Measurements from ENCODE around the gene EXT2. TPM values are rescaled to one million over a fixed set of nuclear protein-coding genes. Genes with fewer than 3 reads are reported as not detected.

The EXT2 gene
- total RNA-seq, 6 experiments from 2014 or later: 105 to 130 (median 118) TPM

DNA sequence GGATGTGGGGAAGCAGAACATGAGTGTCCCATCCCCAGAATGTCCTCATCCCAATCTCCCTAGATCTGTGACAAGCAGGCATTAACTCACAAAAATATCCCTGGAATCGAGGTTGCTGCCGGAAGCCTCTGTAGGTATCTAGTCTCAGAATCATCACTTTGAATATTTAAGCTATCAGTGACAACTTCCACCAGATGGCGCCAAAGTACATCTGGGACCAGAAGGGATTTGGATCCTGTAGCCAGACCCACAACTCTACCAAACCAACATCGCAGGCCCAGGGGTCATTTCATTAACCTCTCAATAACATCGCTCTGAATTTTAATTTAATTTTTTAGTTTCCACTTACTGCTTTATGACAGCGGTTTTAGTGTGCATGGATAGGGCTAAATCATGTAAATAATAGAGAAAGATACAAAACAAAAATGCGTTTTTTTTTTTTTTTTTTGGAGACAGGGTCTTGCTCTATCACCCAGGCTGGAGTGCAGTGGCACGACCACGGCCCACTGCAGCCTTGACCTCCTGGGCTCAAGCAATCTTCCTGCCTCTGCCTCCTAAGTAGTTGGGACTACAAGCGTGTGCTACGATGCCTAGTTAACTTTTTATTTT lies 1.1 kb upstream of the EXT2 start:
- Mint-ChIP-seq H3K27me3 (ENCODE audit: insufficient read depth) (peaks cover 16% of the 10 kb centered on the region), H3K4me3 (peak overlapping the region; percentile 57; the same call in 1 of the 2 replicates), H3K27ac (no peak overlapping the region), H3K9me3 (no peaks in the 10 kb centered on the region), H3K36me3 (ENCODE audit: low read depth) (no peaks in the 10 kb centered on the region), H3K4me1 (ENCODE audit: low read depth) (peaks cover 34% of the 10 kb centered on the region)
- peak; percentile 89 for TF ChIP-seq CTCF (IDR thresholded peaks at IDR 0.05)
- DNase-seq: peak; percentile 76

- H3K4me3 Mint-ChIP-seq: peak overlapping the region; percentile 92
- DNase-seq: peak; percentile 35
- no peaks in the 10 kb centered on the region for H3K36me3 Mint-ChIP-seq (ENCODE audit: low read depth)
- peaks cover 8% of the 10 kb centered on the region for H3K27me3 Mint-ChIP-seq (ENCODE audit: insufficient read depth)
- TF ChIP-seq CTCF (IDR thresholded peaks at IDR 0.05): no peak
- peak overlapping the region; percentile 55 for H3K27ac Mint-ChIP-seq
- peaks cover 34% of the 10 kb centered on the region for H3K4me1 Mint-ChIP-seq (ENCODE audit: low read depth)
- H3K9me3 Mint-ChIP-seq: no peaks in the 10 kb centered on the region
Measured at GRCh38 chr11:44096360-44097185, 1.1 kb downstream of the EXT2 start.

- TF ChIP-seq CTCF (IDR thresholded peaks at IDR 0.05): no peak
- Mint-ChIP-seq H3K27me3 (ENCODE audit: insufficient read depth) (peaks cover 2% of the 10 kb centered on the region), H3K9me3 (no peaks in the 10 kb centered on the region), H3K4me1 (ENCODE audit: low read depth) (peaks cover 34% of the 10 kb centered on the region), H3K27ac (no peak overlapping the region), H3K36me3 (ENCODE audit: low read depth) (no peaks in the 10 kb centered on the region), H3K4me3 (no peak overlapping the region)
- no peak for DNase-seq
Measured at GRCh38 chr11:44097821-44098220, 2.3 kb downstream of the EXT2 start.

DNA sequence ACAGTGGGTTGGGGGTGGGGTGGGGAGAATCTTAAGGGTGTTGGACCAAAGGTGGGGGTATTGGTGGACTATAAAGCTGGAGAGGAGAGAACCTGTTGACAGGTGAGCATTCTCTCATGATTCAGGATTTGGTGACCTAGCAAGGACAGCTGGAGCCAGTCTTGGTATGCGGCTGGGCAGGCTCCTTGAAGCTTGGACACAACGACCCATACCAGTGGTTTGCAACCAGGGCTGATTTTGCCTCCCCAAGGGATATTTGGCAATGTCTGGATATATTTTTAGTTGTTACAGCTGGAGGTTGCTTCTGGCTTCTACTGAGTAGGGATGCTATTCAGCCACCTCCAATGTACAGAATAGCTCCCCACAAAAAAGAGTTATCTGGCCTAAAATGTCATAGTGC lies 5.6 kb downstream of the EXT2 start:
- Mint-ChIP-seq H3K9me3 (no peaks in the 10 kb centered on the region), H3K36me3 (ENCODE audit: low read depth) (no peaks in the 10 kb centered on the region), H3K4me1 (ENCODE audit: low read depth) (peaks cover 27% of the 10 kb centered on the region), H3K4me3 (no peak overlapping the region), H3K27me3 (ENCODE audit: insufficient read depth) (no peaks in the 10 kb centered on the region; the same call in 1 of the 2 replicates), H3K27ac (no peak overlapping the region)
- no peak for TF ChIP-seq CTCF (IDR thresholded peaks at IDR 0.05)
- no peak for DNase-seq

DNA sequence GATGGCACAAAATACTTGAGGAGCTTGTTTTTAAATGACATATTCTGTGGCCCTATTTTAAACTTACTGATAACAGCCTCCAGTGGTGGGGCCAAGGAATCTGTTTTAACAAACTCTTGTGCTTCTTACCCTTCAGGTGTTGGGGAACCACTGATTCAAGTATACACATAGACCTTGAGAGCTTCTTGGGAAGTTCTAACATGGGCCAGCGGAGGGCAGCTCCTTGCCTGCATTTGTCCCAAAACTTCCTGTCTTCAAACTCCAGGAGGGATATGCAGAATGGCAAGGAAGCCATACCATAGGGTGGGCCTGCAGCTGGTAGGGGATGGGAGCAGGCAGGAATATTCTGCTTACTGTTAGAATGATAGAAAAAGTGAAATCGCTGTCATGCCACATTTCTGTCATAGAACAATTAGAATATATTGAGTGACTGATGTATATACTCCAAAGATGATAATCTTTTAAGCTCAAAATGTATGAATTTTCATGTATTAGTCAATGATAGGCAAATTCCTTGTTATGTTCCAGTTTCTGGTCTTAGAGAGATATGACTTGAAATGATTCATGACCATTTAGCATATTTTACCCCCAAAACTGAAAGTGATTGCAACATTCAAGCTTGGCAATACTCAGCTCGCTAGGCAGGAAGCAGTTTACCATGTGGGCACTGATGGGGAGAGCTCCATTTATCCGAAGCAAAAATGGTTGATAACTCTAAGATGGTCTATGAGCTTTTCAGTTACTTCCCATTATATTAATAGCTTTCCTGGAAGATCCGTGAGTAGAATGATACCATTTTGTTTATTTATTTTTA lies 9.2 kb downstream of the EXT2 start:
- TF ChIP-seq CTCF (IDR thresholded peaks at IDR 0.05): peak; percentile 43
- Mint-ChIP-seq H3K4me1 (ENCODE audit: low read depth) (peaks cover 7% of the 10 kb centered on the region), H3K4me3 (no peak overlapping the region), H3K36me3 (ENCODE audit: low read depth) (no peaks in the 10 kb centered on the region; the same call in 1 of the 2 replicates), H3K27me3 (ENCODE audit: insufficient read depth) (no peaks in the 10 kb centered on the region; the same call in 1 of the 2 replicates), H3K9me3 (no peaks in the 10 kb centered on the region), H3K27ac (no peak overlapping the region)
- DNase-seq: no peak

All from HFFc6 (cell line).